GM18951 (cell line): ENCODE measurements around the gene AVPR2.

Experiments
- POLR2A ChIP-seq: IDR thresholded peaks from 4 replicates; pipeline ENCODE4 v1.6.1; 2011; ENCODE audit warnings: mild to moderate bottlenecking; ENCODE audit not compliant: insufficient read length, insufficient read depth; ENCODE audit errors: extremely low read depth
- in situ Hi-C: fragments of 300-500 bp; cut with MboI; formaldehyde crosslinking; loops from one replicate; pipeline ENCODE4 v1.12.0; 2022; ENCODE audit warnings: low sequenced_read_pairs, mixed read lengths, inconsistent platforms; ENCODE audit not compliant: unreplicated experiment

The AVPR2 gene

GRCh38 chrX:153867139-153867538 is 37.3 kb upstream of the AVPR2 start:
- no peak for TF ChIP-seq POLR2A
- in situ Hi-C loops: no loop called here

- in situ Hi-C loops: no loop called here
- TF ChIP-seq POLR2A: no peak
Measured at GRCh38 chrX:153867671-153868070, 36.8 kb upstream of the AVPR2 start.

DNA sequence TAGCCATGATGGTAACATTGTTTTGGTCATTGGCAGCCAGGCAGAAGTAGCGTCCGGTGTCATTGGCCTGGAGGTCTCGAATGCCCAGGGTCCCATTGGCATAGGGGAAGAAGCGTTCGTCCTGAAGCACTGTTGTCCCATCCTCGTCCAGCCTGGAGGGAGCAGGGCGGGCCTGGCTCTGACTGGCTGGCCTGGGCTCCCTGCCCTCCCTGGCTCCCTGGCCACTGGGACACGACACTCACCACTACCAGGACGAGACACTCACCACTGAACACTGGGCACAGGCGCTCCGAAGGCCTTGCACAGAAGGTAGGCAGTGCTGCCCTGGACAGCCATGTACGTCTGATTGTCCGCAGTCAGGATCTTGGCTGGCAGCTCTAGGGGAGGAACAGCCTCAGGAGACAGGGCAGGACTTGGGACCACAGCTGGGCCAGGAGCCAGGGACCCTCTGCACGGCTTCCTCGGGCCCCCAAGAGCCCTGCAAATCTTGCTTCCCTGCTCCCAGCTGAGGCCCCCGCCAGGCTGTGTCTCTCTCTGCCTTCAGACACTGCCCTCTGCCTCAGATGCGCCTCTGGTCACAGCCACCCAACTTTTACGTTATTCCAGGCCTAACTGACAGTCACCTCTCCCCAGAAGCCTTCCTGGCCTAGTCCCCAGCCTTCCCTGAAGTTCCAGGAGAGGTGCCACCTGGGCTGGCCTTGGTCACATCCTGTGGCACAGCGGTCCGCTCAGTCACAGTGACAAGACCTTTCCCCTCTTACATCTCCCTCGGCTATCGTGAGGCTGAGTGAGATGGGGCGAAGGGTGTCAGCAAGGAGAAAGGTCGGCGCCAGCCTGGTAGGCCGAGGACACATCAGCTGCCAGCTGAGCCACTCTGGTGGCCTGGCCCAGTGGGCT is 35.6 kb upstream of the AVPR2 start:
- in situ Hi-C loops: no loop called here
- TF ChIP-seq POLR2A: no peak

GRCh38 chrX:153869473-153870287 is 34.8 kb upstream of the AVPR2 start:
- in situ Hi-C loops: no loop called here
- no peak for TF ChIP-seq POLR2A

DNA sequence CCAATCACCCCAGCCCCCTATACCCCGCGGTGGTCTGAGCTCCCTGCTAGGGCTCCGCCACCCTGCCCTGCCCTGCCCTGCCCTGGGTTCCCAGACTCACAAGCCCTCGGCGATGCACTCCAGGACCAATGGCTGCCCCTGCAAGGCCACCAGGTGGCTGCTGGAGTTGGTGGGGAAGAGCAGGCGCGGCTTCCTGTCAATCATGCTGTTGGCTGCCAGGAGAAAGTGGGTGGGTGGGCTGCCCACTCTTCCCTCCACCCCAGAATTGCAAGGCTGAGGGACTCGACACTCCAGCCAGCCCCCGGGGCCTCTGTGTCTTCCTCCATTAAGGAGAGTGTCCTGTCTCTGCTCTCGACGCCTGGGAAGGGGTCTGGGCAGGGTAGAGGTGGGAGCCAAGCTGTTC is 34.2 kb upstream of the AVPR2 start:
- in situ Hi-C loops: no loop called here
- no peak for TF ChIP-seq POLR2A

GRCh38 chrX:153870791-153871360 is 33.6 kb upstream of the AVPR2 start:
- in situ Hi-C loops: no loop called here
- TF ChIP-seq POLR2A: no peak

DNA sequence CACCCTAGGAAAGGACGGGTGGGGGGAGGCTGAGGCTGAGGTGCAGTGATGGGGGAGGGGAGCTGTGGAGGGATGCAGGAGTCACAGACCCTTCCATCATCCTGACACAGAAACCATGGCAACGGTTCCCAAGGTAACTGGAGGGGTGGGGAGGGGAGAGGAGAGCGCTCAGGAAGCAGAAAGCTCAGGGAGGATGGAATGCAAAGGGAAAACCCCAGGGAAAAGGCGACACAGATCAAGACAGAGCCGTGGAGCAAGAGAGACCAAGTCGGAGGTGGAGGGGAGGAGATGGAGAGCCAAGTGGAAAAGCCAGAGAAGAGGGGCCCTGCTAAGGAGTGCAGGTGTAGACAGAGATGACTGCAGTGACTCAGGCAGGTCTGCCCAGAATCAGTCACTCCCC is 33.0 kb upstream of the AVPR2 start:
- in situ Hi-C loops: no loop called here
- TF ChIP-seq POLR2A: no peak

- in situ Hi-C loops: no loop called here
Measured at GRCh38 chrX:153871946-153872878, 32.3 kb upstream of the AVPR2 start.

DNA sequence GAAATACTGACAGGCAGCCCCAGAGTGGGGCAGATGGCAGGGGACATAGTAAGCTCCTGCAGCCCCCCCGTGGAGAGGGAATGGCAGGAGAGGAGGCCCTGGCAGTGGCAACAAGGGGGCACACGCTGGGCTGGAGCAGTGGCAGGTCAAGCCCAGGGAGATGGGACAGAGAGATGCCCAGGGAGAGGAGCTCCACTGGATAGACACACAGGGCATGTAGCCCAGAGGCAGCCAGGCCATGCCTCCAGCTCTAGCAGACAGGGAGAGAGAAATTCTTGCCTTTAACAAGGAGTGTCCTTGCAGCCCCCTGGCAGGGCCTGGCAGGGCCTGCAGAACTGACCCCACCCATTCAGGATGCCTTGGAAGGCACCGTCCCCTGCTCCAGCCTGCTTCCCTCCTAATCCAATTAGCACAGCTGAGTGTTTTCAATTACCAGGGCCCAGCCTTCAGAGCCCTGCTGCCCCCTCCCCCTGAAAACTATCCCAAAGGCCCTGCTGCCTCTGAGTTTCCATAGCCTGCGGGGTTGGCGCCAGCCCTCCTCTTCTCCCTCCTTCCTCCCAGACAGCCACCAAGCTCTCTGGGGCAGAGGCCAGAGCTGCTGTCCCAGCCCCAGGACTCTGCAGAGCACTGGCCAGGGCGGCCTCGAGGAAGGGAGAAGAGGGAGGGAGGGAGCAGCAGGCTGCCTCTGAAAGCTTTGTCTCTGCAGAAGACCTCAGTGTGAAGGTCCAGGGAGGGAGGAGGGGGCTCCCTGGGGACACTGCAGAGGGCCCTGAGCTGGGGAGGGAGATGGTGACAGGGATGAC is 31.0 kb upstream of the AVPR2 start:
- TF ChIP-seq POLR2A: no peak
- in situ Hi-C loops: no loop called here

More at GRCh38 chrX:153871946-153872878, 32.3 kb upstream of the AVPR2 start:
- TF ChIP-seq POLR2A: no peak

GRCh38 chrX:153874085-153874365 is 30.4 kb upstream of the AVPR2 start:
- TF ChIP-seq POLR2A: no peak
- in situ Hi-C loops: no loop called here

GRCh38 chrX:153874366-153875125 is 29.9 kb upstream of the AVPR2 start:
- in situ Hi-C loops: no loop called here
- TF ChIP-seq POLR2A: no peak
